GM12892 (cell line): ENCODE data around the gene MED19.

ENCODE experiments used
- POLR2A ChIP-seq: IDR thresholded peaks from 2 replicates; pipeline ENCODE4 v1.6.1; 2011; ENCODE audit warnings: low read depth, low read length, control low read depth
- POLR2AphosphoS5 ChIP-seq: IDR thresholded peaks from 2 replicates; pipeline ENCODE4 v1.6.1; 2011; ENCODE audit warnings: low read depth, low read length, control low read depth
- TAF1 ChIP-seq: IDR thresholded peaks from 2 replicates; pipeline ENCODE4 v1.6.1; 2011; ENCODE audit warnings: low read depth, mild to moderate bottlenecking, control low read depth, low read length, borderline replicate concordance

DNA sequence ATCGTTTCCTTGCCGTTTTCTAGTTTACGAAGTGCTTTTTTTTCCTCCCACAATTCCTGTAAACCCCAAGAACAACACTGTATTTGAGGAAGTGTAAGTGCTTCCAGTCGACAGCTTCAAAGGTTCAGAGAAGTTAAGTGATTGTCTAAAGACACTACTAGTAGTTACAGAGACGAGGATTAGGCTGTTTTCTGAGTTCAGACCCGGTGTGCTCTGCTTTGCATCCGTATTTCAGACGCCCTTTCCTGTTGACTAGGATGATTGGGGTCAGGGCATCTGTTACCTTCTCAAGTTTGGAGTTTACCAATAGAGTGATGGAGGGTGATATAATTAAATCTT is 54.0 kb downstream of the MED19 start:
- TF ChIP-seq POLR2A: no peak
- TF ChIP-seq TAF1: no peak
- TF ChIP-seq POLR2AphosphoS5: no peak
